ENCODE measurements around the gene MAPK6.

- no peak for TF ChIP-seq CTCF (IDR thresholded peaks at IDR 0.05; ENCODE audit: control extremely low read depth in 1 of 3, insufficient read depth in 1 of 3, low read depth in 1 of 3, low read length in 3 of 3)
- no peak for TF ChIP-seq SP1 (IDR thresholded peaks at IDR 0.05; ENCODE audit: low read depth, low read length)
- no peak for TF ChIP-seq CBX5 (IDR thresholded peaks at IDR 0.05; ENCODE audit: low read depth, low read length)
- no peak for TF ChIP-seq EP300 (IDR thresholded peaks at IDR 0.05; ENCODE audit: borderline replicate concordance in 1 of 2, low read depth in 2 of 2, low read length in 2 of 2)
- TF ChIP-seq EZH2 (IDR thresholded peaks at IDR 0.05; ENCODE audit: low read depth, low read length, severe bottlenecking) = no peak
- no peak for TF ChIP-seq RBBP5 (IDR thresholded peaks at IDR 0.05; ENCODE audit: borderline replicate concordance, low read depth, low read length)
- TF ChIP-seq TBP (IDR thresholded peaks at IDR 0.05; ENCODE audit: low read depth, low read length) = no peak
- no peak for TF ChIP-seq SIN3A (conservative IDR thresholded peaks at IDR 0.05 in 1 of 2, IDR thresholded peaks at IDR 0.05 in 1 of 2; ENCODE audit: low read depth in 1 of 2, low read length in 2 of 2)
- no peak for TF ChIP-seq SUZ12 (IDR thresholded peaks at IDR 0.05; ENCODE audit: low read length)
These were observed 67.2 kb downstream of the MAPK6 start for GRCh38 chr15:52086011-52086786.

Measured in H1 (cell line).